ENCODE results near the gene TFF2. TPM values are rescaled to one million over a fixed set of nuclear protein-coding genes. Genes with fewer than 3 reads are reported as not detected.

Gene TFF2
- total RNA-seq, 4 donors from 2014 or later = 0.68 TPM; not detected in 3

- H3K27ac ChIP-seq = peak overlapping the region in 2 of 4 donors; percentile 27 to 40
- H3K4me1 ChIP-seq = peaks cover 2 to 20% (median 3%) of the 10 kb centered on the region in 4 donors
- WGBS, 2 donors (ENCODE audit: low coverage in 1 of 2) = 39% methylated on average over 6 of the region's 6 CpGs; no CpG with 5 or more reads in 1 of the 2 donors
- no peaks in the 10 kb centered on the region for H3K36me3 ChIP-seq
- H3K27me3 ChIP-seq = no peaks in the 10 kb centered on the region
- intact Hi-C loops (cut with DNase I; ENCODE audit: low total_unique reads) = no loop called here
- no peak overlapping the region for H3K4me3 ChIP-seq
- no peaks in the 10 kb centered on the region for H3K9me3 ChIP-seq
- TF ChIP-seq POLR2AphosphoS5 (IDR thresholded peaks at IDR 0.05) (no peak), EP300 (IDR thresholded peaks at IDR 0.05; ENCODE audit: low read depth) (no peak), POLR2A (IDR thresholded peaks at IDR 0.05) (no peak), CTCF (IDR thresholded peaks at IDR 0.05) (no peak)
- peak; percentile 50 for DNase-seq
- in situ Hi-C loops (cut with MboI; ENCODE audit: low pct_ligation_motif_present in 1 of 4, low pct_unique_long_range_greater_than_20kb in 1 of 4, low sequenced_read_pairs in 3 of 4) = loop anchor here in 1 of 4 donors (10.0 kb wide), 1 partner anchor 55 kb away; no protein-coding TSS in a partner anchor
Observed at GRCh38 chr21:42389449-42389835, 38.6 kb upstream of the TFF2 start.

GRCh38 chr21:42388740-42389448 is 38.1 kb upstream of the TFF2 start:
- H3K27ac ChIP-seq = peak overlapping the region in 3 of 4 donors; percentile 25 to 40 (median 27)
- H3K4me1 ChIP-seq = peaks cover 3 to 21% (median 4%) of the 10 kb centered on the region in 4 donors
- no peaks in the 10 kb centered on the region for H3K27me3 ChIP-seq
- no peaks in the 10 kb centered on the region for H3K9me3 ChIP-seq
- no peak for TF ChIP-seq CTCF (IDR thresholded peaks at IDR 0.05)
- no peak for TF ChIP-seq POLR2AphosphoS5 (IDR thresholded peaks at IDR 0.05)
- TF ChIP-seq POLR2A (IDR thresholded peaks at IDR 0.05) = no peak
- no peak for TF ChIP-seq EP300 (IDR thresholded peaks at IDR 0.05; ENCODE audit: low read depth)
- in situ Hi-C loops (cut with MboI; ENCODE audit: low pct_ligation_motif_present in 1 of 4, low pct_unique_long_range_greater_than_20kb in 1 of 4, low sequenced_read_pairs in 3 of 4) (loop anchor here in 1 of 4 donors (10.0 kb wide), 1 partner anchor 56 kb away; no protein-coding TSS in a partner anchor), intact Hi-C loops (cut with DNase I; ENCODE audit: low total_unique reads) (no loop called here)
- H3K36me3 ChIP-seq = no peaks in the 10 kb centered on the region
- no peak overlapping the region for H3K4me3 ChIP-seq
- DNase-seq = no peak
- 28 to 58% methylated on average over 6 to 20 of the region's 20 CpGs for WGBS, 2 donors (ENCODE audit: low coverage in 1 of 2)

- DNase-seq = peak; percentile 2
- intact Hi-C loops (cut with DNase I; ENCODE audit: low total_unique reads) (no loop called here), in situ Hi-C loops (cut with MboI; ENCODE audit: low pct_ligation_motif_present in 1 of 4, low pct_unique_long_range_greater_than_20kb in 1 of 4, low sequenced_read_pairs in 3 of 4) (loop anchor here in 1 of 4 donors (10.0 kb wide), 1 partner anchor 57 kb away; no protein-coding TSS in a partner anchor)
- Histone ChIP-seq H3K4me3 (no peak overlapping the region), H3K4me1 (peaks cover 3 to 21% (median 6%) of the 10 kb centered on the region in 4 donors), H3K27me3 (no peaks in the 10 kb centered on the region), H3K9me3 (no peaks in the 10 kb centered on the region), H3K36me3 (no peaks in the 10 kb centered on the region), H3K27ac (no peak overlapping the region)
- 72 to 89% methylated on average over 4 to 6 of the region's 6 CpGs for WGBS, 2 donors (ENCODE audit: low coverage in 1 of 2)
- TF ChIP-seq EP300 (IDR thresholded peaks at IDR 0.05; ENCODE audit: low read depth) = no peak
- no peak for TF ChIP-seq CTCF (IDR thresholded peaks at IDR 0.05)
- no peak for TF ChIP-seq POLR2AphosphoS5 (IDR thresholded peaks at IDR 0.05)
- TF ChIP-seq POLR2A (IDR thresholded peaks at IDR 0.05) = no peak
Observed at GRCh38 chr21:42387843-42388340, 37.1 kb upstream of the TFF2 start.

- intact Hi-C loops (cut with DNase I; ENCODE audit: low total_unique reads) (no loop called here), in situ Hi-C loops (cut with MboI; ENCODE audit: low pct_ligation_motif_present in 1 of 4, low pct_unique_long_range_greater_than_20kb in 1 of 4, low sequenced_read_pairs in 3 of 4) (loop anchor here in 1 of 4 donors (10.0 kb wide), 1 partner anchor 58 kb away; no protein-coding TSS in a partner anchor)
- 77% methylated on average over 3 of the region's 3 CpGs; no CpG with 5 or more reads in 1 of the 2 donors for WGBS, 2 donors (ENCODE audit: low coverage in 1 of 2)
- H3K4me1 ChIP-seq = peaks cover 3 to 21% (median 6%) of the 10 kb centered on the region in 4 donors
- H3K27ac ChIP-seq = no peak overlapping the region
- H3K4me3 ChIP-seq = no peak overlapping the region
- H3K27me3 ChIP-seq = no peaks in the 10 kb centered on the region
- peak; percentile 5 for DNase-seq
- no peaks in the 10 kb centered on the region for H3K36me3 ChIP-seq
- no peak for TF ChIP-seq POLR2AphosphoS5 (IDR thresholded peaks at IDR 0.05)
- no peak for TF ChIP-seq POLR2A (IDR thresholded peaks at IDR 0.05)
- no peak for TF ChIP-seq EP300 (IDR thresholded peaks at IDR 0.05; ENCODE audit: low read depth)
- no peak for TF ChIP-seq CTCF (IDR thresholded peaks at IDR 0.05)
- H3K9me3 ChIP-seq = no peaks in the 10 kb centered on the region
Observed at GRCh38 chr21:42387164-42387563, 36.4 kb upstream of the TFF2 start.

Data from transverse colon (tissue), 4 donors.